NT2/D1 (cell line): ENCODE measurements around the gene P2RY11.

Experiments
- SUZ12 ChIP-seq: IDR thresholded peaks from 2 replicates; pipeline ENCODE4 v1.6.1; 2011; ENCODE audit not compliant: insufficient read length, insufficient read depth; ENCODE audit errors: extremely low read depth
- YY1 ChIP-seq: IDR thresholded peaks from 2 replicates; pipeline ENCODE4 v1.6.1; 2011; ENCODE audit not compliant: insufficient read length, insufficient read depth
- ZNF274 ChIP-seq: IDR thresholded peaks from 2 replicates; pipeline ENCODE4 v1.6.1; 2011; ENCODE audit warnings: mild to moderate bottlenecking, low read depth, low read length

GRCh38 chr19:10116866-10117616 lies 5.5 kb downstream of the P2RY11 start:
- no peak for TF ChIP-seq SUZ12
- no peak for TF ChIP-seq ZNF274
- TF ChIP-seq YY1: no peak
